Fibroblast of the conjunctiva (primary cell): ENCODE data around the gene CPT1C.

Experiments used
- DNase-seq: peaks from one replicate; pipeline ENCODE4 v3.0.0-alpha.2; 2010; ENCODE audit warnings: low read depth

Gene CPT1C

DNA sequence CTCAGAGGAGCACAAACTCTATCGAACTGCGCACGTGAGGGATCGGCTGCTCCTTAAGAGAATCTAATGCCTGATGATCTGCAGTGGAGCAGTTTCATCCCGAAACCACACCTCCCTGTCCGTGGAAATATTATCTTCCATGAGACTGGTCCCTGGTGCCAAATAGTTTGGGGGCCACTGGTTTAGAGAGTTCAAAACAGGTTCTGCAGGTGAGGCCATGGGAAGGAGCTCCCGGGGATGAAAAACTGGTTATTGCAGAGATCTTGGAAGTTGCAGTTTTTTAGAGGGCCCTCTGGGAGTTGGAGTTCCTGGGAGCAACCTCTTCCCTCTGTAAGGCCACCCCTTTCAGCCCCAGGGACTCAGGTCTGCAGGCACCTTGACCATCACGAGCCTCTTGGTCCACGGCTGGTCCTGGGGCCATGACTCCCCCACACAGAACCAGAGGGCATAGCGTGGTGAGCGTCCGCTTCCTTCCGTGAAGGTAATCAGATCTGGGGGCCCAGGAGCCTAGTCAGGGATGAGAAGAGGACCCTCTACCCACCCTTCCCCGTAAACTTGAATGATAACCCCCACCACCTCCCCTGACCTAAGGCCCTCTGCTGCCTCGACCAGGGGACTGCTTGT lies 30.5 kb upstream of the CPT1C start:
- no peak for DNase-seq

DNA sequence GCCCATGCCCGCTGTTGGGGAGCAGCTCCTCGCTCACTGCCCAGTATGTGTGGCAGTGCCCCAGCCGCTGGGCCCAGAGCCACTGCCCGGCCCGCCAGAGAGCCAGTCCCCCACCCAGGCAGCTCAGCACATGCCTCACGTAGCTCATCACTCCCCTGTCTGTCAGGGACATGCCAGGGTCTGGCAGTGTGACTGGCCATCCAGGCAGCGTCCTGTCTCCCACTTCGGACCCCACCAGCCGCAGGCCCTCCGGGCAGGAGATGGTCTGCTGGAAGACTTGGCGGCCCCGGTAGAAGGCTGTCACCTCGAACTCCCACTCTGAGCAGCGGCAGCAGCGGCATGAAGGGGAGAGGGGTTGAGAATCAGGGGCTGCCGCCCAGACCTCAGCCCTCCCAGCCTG lies 28.9 kb upstream of the CPT1C start:
- no peak for DNase-seq

DNA sequence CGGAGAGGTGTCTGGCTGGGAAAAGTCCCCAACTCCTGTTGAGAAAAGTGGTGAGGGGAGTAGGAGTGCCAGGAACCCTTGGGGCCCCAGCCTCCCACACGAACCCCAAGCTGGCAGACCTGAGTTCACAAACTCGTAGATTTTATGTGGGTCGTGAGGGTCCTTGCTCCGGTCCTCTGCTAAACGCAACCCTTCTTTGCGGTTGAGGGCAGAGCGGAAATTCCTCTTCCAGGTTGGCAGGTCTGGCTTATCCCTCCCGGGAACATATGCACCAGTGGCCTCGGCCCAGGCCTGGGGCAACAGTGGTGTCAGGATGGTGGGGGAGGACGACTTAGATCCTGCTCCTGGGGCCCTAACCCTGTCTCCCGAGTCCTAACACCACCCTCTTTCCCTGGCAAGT lies 27.7 kb upstream of the CPT1C start:
- no peak for DNase-seq

DNA sequence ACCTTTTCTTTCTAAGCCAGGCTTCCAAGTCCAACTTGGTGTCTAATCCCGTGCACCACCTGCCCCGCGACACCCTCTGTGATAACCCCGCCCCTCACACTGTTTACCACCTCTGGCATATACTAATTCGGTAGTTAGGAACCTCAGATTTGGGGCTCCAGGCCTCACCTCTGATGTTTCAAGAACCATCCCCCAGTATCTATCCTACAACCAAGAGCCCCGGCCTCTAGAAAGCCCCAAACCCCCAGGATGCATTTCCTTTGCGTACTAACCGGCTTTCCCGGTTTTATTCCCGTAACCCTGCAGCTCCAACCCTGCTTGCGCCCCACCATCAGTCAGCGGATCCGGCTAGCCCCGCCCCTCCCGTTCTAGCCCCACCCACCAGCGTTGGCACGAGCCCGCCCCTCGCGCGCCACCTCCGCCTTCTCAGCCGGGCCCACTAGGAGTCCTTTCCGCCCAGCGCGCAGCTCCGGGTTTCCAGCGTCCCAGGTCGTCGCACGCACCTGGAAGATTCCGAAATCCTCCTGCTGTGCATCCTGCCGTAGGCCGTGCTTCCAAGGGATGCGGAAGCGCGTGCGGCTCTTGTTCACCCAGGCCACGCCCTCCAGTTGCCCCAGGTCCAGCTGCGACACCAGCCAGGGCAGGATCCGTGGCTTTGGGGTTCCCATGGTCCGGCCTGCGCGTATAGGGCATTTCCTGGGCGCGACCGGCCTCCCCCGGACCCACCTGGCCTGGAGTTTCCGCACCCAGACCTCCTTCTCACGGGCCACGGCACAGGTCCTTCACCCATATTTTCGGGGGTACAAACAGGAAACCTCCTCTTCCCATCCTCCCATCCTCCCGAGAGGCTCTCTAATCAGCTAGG lies 26.5 kb upstream of the CPT1C start:
- DNase-seq, result peak; percentile 53

DNA sequence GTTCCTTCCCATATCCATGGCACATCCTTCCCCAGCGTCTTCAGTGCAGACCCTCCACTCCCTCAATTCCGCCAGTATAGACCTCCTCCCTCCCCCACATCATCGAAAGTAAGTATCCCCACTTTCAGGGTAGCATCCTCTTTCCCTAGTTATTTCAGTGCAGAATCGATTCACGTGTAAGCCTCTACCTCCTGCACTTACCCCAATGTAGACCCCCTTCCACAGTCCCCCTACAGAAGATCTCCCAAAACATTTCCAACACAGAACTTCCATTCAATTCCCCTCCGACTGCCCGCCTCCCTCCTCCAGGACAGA lies 25.9 kb upstream of the CPT1C start:
- no peak for DNase-seq

DNA sequence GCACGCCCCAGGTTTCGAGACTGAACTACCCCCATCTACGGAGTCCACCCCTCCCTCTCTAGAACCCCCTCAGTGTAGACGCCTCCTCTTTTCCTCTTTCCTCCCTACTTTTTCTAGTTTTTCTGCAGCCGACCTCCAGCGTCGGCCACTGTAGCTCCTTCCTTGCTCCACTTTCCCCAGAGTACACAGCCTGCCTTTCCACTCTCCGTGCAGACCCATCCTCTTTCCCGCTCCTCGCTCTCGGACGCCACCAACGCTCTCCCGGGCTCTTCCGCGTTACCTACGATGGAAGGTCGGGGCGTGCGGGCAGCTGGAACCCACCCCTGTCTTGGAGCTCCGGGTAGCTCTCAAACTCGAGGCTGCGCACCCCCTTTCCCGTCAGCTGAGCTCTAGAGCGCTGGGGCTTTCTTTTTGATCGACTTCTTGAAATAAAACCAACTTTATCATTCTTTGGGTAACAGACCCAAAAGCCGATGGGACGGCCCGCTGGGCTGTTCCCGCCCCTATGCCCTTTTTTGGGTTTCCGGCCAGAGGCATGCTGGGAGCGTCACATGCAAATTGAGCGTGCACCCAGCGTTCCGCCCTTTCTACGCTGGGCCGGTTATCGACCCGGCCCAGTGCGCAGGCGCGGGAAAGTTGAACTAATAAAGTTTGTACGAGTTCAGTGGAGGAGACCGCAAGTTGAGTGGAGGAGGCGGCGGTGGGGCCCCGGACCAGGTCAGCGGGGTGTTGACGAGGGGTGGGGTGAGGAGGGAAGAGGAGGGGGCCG lies 25.4 kb upstream of the CPT1C start, which contains the start of the genes BCL2L12 and IRF3:
Gene BCL2L12 (plus strand): TSS at position 583 of the 769 bp plus-strand sequence. CDS start 760 bp downstream, outside the sequence.
Gene IRF3 (minus strand): TSS at position 507 of the 769 bp plus-strand sequence. CDS start 1,019 bp downstream, outside the sequence.
- DNase-seq, result peak; percentile 94

DNA sequence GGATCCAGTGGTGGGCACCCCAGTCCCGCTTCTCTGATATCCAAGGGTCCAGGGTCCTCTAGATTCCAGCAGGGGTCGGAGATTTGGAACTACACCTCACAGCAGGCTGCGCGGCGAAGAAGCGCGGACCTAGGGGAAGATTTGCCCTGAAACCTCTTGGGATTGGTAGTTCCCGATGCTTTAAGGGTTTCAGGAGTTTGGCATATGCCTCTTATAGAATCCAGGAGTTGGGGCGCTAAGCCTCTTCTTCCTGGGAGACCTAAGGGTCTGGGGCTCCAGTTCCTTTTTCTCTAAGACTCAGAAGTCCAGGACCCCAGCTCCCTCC lies 24.8 kb upstream of the CPT1C start:
- DNase-seq, result no peak

DNA sequence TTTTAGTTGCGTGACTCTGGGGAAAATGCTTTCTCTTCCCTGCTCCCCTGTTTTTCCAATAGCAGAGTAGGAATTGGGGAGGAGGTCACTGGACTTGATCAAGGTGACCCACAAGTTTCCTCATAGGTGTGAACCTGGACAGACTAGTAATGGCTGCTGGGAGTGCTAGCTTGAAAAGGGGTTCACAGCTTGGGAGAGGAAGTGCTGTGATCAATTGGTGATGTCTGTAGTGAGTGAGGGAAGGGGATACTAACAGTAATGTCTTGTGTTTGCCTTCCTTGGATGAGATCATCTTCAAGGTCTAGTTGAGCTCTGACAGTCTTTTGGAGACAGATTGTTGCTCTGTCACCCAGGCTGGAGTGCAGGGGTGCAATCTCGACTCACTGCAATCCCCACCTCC lies 23.4 kb upstream of the CPT1C start:
- DNase-seq, result no peak

DNA sequence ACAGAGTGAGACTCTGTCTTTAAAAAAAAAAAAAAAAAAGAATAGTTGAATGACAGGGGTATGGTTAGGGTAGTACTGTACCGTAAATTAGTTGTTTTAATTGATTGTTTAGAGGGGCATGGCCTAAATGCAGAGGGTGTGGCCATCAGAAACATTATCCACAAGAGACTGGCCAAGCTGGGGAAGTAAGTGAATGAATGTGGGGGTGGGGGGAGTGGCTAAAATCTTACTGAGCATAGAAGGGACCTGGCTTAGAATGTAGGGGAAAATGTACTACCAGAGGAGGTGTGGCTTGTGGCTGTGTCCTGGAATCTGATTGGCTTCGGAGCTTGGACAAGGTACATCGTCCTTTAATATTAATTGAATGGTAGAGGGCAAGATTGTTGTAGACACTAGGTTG lies 21.4 kb upstream of the CPT1C start:
- no peak for DNase-seq

DNA sequence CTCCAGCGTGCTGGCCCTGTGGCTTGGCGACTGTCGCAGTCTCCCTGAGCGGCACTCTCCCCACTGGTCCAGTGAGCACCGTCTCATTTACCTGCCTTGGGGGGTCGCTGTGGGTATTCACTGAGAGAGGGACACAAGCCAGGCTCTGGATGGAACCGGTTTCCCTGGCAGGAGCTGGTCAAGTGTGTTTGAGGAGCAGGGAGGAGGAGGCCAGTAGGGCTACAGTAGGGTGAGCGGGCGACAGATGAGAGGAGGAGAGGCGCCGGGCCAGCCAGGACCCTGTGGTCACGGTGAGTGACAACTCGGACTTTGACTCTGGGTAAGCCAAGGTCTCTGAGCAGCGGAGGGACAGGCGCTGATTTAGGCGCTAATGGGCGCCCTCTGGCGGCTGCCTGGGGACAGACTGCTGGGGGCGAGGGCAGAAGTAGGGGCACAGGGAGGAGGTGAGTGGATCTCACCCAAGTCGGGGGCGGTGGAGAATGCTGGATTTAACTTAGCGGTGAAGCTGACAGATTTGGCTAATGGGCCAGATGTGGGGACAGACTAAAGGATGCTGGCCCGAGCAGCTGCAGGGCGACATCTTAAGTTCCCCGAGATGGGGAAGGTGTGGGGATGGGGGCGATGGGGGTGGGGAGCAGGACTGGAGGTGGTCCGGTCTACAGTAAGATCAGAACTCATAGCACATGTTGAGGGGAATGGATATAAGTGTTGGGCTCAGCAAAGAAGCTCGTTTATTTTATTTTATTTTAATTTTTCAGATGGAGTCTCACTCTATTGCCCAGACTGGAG lies 18.6 kb upstream of the CPT1C start:
- peak; percentile 48 for DNase-seq

DNA sequence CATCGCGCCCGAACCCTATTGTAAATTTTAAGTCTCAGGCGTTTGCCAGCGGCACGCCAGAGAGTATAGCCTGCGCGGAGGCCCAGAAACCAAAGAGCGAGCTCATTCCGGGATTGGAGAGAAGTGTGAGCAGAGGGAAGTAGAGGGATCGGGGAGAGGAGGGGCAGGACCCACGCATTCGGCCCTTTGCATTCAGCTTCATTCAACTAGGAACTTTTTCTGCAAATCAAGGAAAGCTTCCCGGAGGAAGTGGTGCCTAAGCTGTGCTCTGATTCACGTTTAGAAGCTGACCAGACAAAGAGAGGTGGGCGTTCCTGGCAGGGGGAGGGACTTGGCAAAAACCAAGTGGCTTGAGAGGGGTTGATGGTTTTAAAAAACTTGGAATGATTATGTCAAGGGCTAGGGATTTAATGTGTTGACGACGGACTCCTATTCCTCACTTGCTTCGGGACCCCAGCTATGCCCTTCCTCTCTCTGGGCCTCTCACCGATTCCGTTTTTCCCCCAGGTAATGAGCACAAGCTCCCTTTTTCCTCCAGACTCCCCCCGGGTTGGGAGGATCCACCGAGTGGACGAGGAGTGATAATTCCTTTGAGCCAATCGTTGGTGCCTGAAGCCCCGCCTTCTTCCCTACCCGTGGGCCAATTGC lies 14.7 kb upstream of the CPT1C start:
- DNase-seq, result peak; percentile 92

DNA sequence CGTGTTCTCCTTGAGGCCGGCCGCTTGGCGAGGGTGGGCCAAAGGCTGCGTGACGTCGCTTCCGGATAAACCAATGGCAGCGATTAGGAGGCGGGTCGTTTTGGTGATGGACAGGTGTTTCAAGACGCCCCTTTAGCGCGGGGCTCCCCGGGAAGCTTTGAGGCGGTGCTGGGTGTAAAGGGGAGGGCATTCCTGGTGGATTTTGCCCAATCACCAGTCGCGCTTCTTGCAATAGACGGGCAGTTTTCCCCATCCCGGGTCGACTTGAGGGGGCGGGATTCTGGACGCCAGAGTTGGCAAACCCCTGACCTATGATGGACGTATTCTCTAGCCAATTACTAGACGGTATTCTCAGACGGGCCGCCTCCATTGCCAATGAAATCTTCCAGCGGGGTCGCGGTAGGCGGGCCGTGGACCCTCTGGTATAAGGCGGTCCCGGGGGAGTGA lies 14.1 kb upstream of the CPT1C start:
- DNase-seq, result peak; percentile 100

DNA sequence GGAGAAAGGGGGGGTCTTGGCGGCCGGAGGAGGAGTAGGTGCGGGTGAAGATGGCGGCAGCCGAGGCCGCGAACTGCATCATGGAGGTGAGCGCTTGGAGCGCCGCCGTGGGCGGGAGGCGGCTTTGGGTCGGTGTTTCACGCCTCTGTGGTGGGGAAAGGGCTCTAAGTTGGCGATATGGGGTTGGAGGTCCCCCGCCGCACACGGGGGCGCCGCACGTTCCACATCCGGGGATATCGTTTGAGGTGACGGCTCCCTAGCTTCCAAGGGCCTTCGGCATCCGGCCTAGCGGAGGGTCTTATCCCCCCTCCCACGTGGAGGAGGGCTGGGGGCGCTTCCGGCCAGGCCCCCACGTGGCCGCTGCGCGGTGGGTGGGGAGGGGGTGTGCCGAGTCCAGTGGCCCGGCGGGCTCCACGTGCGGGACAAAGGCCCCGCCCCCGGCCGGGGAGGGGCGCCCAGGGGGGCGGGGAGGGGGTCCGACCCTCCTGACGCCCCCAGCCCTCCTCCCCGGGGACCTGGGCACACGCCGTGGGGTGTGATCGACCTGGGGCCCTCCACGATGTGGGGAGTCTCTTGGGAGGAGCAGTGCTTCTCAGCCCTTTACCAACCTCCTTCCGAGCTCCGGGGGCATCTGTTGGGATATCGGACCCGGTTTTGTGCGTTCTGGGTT lies 13.6 kb upstream of the CPT1C start, which contains the start of gene PRMT1:
Gene PRMT1 (plus strand): TSS at position 41 of the 670 bp plus-strand sequence. CDS start 10 bp downstream, at position 51.
- DNase-seq, result no peak

DNA sequence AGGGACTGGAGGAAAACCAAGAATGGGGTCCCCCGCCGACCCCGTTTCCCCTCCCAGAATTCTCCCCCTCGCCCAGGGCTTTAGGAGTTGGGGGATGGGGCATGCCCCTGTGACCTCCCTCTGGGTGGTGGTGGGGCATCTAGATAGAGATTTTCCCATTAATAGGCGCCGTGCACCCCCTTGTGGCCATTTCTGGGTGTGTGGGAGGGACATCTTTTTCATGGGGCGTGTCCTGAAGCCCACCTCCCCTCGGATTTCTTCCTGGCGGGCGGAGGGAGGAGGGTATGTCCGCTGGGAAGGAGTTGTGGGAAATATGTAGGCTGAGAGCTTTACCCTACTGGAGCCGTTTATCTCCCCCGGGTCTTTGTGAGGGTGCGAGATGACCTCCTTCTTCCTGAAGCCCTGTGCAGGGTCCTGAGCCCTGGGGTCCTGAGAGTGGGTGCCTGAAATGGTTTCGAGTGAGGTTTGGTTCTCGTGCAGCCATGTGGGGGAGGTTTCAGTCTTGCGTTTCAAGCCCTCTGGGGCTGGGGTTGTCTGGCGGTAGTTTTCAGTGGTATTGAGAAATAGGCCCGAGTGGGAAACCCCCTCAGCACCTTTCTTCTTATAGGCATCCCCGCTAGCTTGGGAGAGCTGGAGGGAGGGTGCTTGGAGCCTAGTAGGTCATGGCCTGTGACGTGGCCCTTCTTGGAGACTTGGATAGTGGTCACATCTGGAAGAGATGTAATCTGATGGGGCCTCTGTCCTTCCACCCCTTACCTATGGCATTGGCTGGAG lies 12.8 kb upstream of the CPT1C start:
- no peak for DNase-seq

DNA sequence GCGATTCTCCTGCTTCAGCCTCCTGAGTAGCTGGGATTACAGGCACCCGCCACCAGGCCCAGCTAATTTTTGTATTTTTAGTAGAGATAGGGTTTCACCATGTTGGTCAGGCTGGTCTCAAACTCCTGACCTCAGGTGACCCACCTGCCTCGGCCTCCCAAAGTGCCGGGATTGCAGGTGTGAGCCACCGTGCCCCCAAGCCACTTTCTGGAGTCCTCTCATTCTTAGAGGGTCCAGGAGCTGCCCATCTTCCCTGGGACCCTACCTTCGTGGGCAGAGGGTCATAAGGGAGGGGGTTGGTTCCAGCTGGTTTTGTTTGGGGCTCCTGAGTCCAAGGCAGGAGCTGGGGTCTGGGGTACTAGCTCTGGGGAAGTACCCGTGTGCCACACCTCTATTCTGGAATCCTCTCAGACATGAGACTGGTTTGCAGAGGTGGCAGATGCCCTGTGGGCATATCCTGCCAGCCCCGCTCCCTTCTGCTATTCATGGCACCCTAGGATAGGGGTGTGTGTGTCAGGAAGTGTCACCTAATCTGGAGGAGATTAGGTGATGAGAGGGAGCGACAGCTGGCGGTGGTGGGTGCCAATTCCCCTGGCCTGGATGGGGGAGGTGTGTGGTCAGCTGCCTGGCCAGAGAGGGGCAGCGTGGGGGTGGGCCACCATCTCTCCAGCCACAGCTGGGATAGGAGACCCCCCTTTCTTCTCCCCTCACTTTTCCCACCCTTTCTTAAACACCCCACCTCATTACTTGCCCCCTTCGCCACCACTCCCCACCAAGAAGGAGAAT lies 11.7 kb upstream of the CPT1C start:
- no peak for DNase-seq

DNA sequence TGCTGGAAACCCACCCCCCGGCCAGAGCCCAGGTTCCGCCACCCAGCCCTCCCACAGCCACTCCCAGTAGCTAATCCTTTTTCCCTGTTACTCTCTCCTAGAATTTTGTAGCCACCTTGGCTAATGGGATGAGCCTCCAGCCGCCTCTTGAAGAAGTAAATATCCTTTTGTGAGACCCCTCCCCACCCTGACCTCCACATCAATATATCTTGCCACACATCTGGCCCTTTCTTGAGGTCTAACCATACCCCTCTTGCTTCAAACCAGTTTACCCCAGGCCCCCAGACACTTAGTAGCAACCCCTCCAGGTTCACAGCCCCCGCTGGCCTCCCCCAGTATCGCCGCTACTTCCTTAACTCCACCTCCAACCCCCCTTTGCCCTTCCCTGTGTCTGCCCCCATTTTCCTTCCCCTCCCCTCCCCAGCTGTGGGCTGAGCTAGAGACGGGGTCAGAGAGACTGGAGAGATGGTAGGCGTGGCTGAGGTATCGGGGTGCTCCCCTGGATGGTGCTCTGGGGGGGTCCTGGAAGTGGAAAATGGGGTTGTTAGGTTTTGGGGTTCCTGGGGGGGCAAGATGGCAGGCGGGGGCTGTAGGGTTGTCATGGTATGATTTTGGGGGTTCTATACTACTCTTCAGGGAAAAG lies 11.0 kb upstream of the CPT1C start:
- no peak for DNase-seq

DNA sequence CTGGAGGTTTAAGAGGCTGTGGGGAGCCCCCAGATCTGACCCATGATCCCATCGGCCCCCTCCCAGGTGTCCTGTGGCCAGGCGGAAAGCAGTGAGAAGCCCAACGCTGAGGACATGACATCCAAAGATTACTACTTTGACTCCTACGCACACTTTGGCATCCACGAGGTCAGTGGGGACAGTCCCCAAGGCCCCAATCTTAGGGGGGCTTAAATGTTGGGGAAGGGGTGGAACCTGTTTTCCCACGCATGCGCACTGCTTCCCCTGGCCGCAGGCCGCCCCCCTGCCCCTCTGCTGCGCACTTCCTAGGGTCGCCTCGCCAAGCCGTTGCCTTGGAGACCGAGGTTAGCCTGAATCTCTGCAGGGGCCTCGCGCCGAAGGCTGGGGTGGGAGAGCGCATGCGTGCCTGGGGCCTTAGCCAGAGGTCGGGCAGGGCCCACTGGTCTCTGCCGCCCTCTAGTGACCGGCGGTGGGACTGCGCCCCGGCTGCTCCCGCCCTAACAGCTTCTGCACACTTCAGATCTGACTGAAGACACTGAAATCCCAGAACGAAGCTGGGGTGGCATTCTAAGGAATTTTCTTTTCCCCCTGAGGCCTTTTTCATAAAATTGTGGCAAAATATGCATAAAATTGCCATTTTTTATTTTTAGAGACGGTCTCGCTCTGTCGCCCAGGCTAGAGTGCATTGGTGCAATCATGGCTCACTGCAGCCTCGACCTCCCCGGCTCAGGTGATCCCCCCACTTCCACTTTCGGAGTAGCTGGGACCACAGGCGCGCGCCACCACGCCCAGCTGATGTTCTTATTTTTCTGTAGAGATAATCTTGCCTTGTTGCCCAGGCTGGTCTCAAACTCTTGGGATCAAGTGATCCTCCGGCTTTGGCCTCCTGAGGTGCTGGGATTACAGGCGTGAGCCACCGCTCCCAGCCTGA lies 10.2 kb upstream of the CPT1C start:
- DNase-seq, result peak; percentile 83

DNA sequence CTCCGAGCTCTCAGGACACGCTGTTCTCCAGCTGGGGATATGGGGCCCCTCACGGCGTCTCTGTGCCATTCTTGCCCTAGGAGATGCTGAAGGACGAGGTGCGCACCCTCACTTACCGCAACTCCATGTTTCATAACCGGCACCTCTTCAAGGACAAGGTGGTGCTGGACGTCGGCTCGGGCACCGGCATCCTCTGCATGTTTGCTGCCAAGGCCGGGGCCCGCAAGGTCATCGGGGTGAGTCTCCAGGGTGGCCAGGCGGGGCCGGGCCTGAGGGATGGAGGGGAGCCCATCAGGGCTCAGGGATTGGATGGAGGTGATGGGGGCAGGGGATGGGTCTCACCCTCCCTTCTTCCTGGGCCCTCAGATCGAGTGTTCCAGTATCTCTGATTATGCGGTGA lies 9.1 kb upstream of the CPT1C start:
- DNase-seq, result no peak
